IPS-NIHi7 (cell line): ENCODE results near the gene AMIGO2.
"Not testable (repeated sequence)": the region's sequence is repeated elsewhere in the genome, so short reads cannot be mapped to it uniquely, and the experiment has no call there.

ENCODE experiments used
- DNase-seq: peaks from one replicate; pipeline ENCODE4 v3.0.0; 2012; ENCODE audit warnings: mixed read lengths; ENCODE audit errors: extremely low spot score

Gene AMIGO2

GRCh38 chr12:47079468-47079980 lies at the start of gene AMIGO2, which contains the start of gene PCED1B:
TSS of gene AMIGO2 (minus strand) at chr12:47079959. CDS start at chr12:47079002, 957 bp downstream.
TSS of gene PCED1B (plus strand) at chr12:47079621. CDS start at chr12:47235064, 155,443 bp downstream.
- DNase-seq, result peak; percentile 60

GRCh38 chr12:47126246-47126645 lies 46.5 kb upstream of the AMIGO2 start:
- no peak for DNase-seq

- no peak for DNase-seq
Observed at GRCh38 chr12:47124451-47124850, 44.7 kb upstream of the AMIGO2 start.

- DNase-seq, result no peak
Observed at GRCh38 chr12:47123730-47124129, 44.0 kb upstream of the AMIGO2 start.

- DNase-seq, result no peak
Observed at GRCh38 chr12:47122602-47123001, 42.8 kb upstream of the AMIGO2 start.

GRCh38 chr12:47121146-47121545 lies 41.4 kb upstream of the AMIGO2 start:
- DNase-seq, result no peak

GRCh38 chr12:47120736-47121135 lies 41.0 kb upstream of the AMIGO2 start:
- no peak for DNase-seq

- not testable (repeated sequence) for DNase-seq
Observed at GRCh38 chr12:47117305-47117704, 37.5 kb upstream of the AMIGO2 start.

- DNase-seq, result no peak
Observed at GRCh38 chr12:47114481-47114892, 34.7 kb upstream of the AMIGO2 start.

- DNase-seq, result no peak
Observed at GRCh38 chr12:47112679-47113078, 32.9 kb upstream of the AMIGO2 start.

- no peak for DNase-seq
Observed at GRCh38 chr12:47111854-47112253, 32.1 kb upstream of the AMIGO2 start.

GRCh38 chr12:47111392-47111778 lies 31.6 kb upstream of the AMIGO2 start:
- DNase-seq, result no peak

- no peak for DNase-seq
Observed at GRCh38 chr12:47110718-47111391, 31.1 kb upstream of the AMIGO2 start.

- DNase-seq, result no peak
Observed at GRCh38 chr12:47110011-47110541, 30.3 kb upstream of the AMIGO2 start.

GRCh38 chr12:47107926-47108325 lies 28.2 kb upstream of the AMIGO2 start:
- DNase-seq, result no peak

GRCh38 chr12:47107446-47107845 lies 27.7 kb upstream of the AMIGO2 start:
- DNase-seq, result no peak

GRCh38 chr12:47105914-47106674 lies 26.3 kb upstream of the AMIGO2 start:
- DNase-seq, result no peak

GRCh38 chr12:47102845-47103651 lies 23.3 kb upstream of the AMIGO2 start:
- no peak for DNase-seq

- no peak for DNase-seq
Observed at GRCh38 chr12:47102406-47102805, 22.6 kb upstream of the AMIGO2 start.

GRCh38 chr12:47100160-47100559 lies 20.4 kb upstream of the AMIGO2 start:
- DNase-seq, result no peak

- no peak for DNase-seq
Observed at GRCh38 chr12:47099610-47100009, 19.9 kb upstream of the AMIGO2 start.

GRCh38 chr12:47098099-47098498 lies 18.3 kb upstream of the AMIGO2 start:
- DNase-seq, result no peak
